Choroid plexus epithelial cell (primary cell): ENCODE data around the gene ABCB11.
"Not testable (repeated sequence)": the region's sequence is repeated elsewhere in the genome, so short reads cannot be mapped to it uniquely, and the experiment has no call there.

Experiments used
- DNase-seq: peaks from one replicate; pipeline ENCODE4 v3.0.0-alpha.2; 2010; ENCODE audit warnings: low read depth
- H3K4me3 ChIP-seq: 2 replicates; pipeline ENCODE4 v1.5.1; 2011; ENCODE audit warnings: low read depth, mild to moderate bottlenecking, control low read depth, low read length, moderate library complexity
- TF ChIP-seq, protein P1 (sequence below): conservative IDR thresholded peaks from 2 replicates; pipeline ENCODE4 v1.5.1; 2011; ENCODE audit warnings: low read depth, mild to moderate bottlenecking, control low read depth, inconsistent platforms, low read length, moderate library complexity

The ABCB11 gene

DNA sequence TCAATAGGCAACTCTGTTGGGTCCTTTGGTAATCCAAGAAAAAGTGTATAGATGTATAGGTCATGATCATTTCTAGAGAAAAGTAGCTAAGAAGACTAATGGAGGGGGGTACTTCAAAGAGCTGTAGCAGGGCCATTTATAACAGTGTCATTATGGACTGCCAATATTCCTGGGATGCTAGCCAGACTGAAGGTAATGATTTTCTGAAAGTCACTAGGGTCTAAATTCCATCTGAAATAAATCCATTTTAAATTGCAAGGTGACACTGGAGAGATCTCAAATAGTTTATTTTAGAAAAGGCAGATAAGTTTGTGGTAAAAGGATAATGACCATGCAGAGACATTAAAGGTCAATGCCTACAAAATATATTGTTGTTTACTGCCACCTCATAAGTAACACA lies 136.4 kb downstream of the ABCB11 start:
- TF ChIP-seq, protein P1, sequence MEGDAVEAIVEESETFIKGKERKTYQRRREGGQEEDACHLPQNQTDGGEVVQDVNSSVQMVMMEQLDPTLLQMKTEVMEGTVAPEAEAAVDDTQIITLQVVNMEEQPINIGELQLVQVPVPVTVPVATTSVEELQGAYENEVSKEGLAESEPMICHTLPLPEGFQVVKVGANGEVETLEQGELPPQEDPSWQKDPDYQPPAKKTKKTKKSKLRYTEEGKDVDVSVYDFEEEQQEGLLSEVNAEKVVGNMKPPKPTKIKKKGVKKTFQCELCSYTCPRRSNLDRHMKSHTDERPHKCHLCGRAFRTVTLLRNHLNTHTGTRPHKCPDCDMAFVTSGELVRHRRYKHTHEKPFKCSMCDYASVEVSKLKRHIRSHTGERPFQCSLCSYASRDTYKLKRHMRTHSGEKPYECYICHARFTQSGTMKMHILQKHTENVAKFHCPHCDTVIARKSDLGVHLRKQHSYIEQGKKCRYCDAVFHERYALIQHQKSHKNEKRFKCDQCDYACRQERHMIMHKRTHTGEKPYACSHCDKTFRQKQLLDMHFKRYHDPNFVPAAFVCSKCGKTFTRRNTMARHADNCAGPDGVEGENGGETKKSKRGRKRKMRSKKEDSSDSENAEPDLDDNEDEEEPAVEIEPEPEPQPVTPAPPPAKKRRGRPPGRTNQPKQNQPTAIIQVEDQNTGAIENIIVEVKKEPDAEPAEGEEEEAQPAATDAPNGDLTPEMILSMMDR, result no peak
- H3K4me3 ChIP-seq, result no peak overlapping the region
- DNase-seq, result no peak

DNA sequence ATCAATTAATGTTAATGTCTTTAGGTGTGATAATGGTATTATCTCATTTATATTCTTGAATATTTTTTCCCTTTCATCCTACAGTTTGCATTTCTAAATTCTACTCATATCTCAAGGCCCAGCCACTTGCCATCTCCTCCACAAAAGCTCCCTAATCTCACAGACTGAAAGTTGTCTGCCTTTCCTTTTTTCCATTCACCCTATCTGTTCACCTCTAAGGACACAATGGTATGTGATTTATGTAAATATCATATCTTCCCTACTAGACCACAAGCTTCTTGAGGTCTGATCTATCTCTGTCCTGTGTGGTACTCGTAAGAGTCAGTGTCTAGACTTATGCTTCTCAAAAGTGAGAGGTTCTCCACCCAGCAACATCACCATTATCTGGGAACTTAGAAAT lies 137.0 kb downstream of the ABCB11 start:
- H3K4me3 ChIP-seq, result no peak overlapping the region
- TF ChIP-seq, protein P1, result no peak
- DNase-seq, result no peak

DNA sequence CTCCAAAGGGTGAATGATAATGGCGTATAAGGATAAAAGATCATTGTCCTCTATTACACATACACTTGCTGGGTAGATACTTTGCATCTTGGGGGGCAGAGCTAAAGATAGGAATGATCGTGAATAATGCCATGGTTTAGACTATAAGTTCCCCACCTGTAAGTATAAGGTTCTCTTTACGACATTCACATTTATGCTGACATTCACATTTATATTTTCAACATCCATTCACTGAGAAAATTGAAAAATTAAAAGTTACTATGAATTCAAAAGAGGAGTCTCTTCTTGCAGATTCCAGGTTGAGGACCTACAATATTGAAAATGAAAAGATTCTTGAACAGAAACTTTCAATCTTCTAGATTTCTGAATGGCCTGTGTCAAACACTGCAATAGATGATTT lies 138.8 kb downstream of the ABCB11 start:
- no peak overlapping the region for H3K4me3 ChIP-seq

DNA sequence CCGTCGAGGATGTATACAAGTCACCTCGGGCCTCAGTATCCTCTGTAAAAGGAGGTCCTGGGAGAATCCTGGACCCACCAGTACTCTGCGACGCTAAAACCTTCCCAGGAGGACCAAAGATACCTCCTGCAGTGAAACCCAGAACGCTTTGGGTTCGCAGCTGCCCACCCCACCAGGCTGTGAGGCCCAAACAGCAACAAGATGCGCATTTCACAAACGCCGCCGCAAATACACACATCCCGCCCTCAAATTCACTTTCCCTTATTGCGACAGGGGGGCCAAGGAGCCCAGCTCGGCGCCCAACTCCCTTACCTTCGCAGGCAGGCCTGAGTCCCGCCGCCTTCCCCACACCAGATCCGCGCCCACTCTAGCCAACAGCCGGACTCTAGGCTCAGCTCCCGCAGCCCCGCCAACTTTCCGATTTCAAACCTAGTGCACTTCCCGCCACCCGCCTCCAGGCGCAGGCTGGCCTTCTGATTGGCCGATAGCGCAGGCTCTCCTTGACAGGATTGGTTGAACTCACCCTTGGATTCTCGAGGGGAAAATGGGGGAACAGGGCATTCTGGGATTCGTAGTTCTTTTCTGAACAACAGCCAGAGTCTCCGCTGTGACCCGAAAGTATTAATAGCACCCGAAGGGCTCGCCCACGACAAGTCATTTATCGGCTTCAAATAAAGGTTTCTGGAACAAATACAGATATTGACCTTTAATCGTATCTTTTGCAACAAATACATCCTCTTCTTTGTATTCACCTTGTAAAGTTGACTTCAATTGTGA lies 140.9 kb downstream of the ABCB11 start, which contains the start of gene SPC25:
TSS of gene SPC25 (minus strand) at position 425 of the 777 bp plus-strand sequence. CDS start 911 bp downstream, outside the sequence.
- DNase-seq, result peak; percentile 92
- TF ChIP-seq, protein P1, result no peak
- H3K4me3 ChIP-seq, result peak within 1 kb of the TSS; percentile 85

More for the DNA sequence above, 138.8 kb downstream of the ABCB11 start:
- no peak for DNase-seq
- TF ChIP-seq, protein P1, result no peak

DNA sequence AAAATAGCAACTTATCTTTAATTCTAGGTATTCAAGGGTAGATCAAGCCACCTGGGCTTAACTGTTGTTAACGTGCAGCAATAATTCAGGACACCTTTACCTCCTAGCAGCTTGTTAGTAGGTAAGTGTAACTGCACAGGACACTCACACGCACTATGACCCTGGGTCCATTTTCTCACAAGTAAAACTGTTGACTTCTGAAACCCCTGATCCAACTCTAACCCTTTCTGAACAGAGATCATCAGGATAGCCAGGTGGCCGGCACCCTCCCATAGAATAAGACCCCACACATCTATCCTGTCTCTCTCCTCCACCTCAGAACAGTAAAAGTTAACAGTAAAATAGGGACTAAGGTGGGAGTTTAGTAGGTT lies 141.5 kb downstream of the ABCB11 start:
- no peak for DNase-seq
- peak overlapping the region; percentile 85 for H3K4me3 ChIP-seq
- TF ChIP-seq, protein P1, result no peak

DNA sequence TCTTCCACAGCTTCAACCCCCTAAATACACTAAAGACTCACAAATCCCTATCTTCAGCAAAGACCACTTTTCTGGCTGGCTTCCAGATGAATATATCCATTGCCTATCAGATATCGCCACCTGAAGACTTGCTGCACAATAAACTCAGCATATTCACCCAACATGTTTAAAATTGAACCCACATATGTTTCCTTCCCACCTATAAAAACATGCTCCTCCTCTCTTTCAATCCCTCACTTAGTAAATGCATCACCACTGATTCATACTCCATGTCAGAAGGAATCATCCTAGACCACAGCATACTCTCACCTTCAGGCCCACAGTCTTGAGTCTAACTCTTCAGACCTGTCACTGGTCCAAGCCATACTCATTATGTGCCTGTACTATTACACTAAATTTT lies 146.1 kb downstream of the ABCB11 start:
- DNase-seq, result peak; percentile 16
- TF ChIP-seq, protein P1, result no peak
- H3K4me3 ChIP-seq, result no peak overlapping the region

DNA sequence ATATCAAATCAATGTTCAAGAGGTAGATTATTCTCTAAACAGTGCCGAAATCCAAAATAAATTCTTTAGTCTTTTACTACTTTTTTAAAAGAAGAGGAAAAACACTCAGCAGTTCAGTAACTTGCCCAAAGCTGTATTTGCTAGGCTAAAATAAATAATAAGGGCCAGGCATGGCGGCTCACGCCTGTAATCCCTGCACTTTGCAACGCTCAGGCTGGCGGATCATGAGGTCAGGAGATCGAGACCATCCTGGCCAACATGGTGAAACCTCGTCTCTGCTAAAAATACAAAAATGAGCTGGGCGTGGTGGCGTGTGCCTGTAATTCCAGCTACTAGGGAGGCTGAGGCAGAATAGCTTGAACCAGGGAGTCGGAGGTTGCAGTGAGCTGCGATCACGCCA lies 149.0 kb downstream of the ABCB11 start:
- not testable (repeated sequence) for H3K4me3 ChIP-seq, DNase-seq
